Body of pancreas (tissue), 4 donors: ENCODE data around the gene GPR31.

Source experiments
- CTCF ChIP-seq, 7 experiments: fragments of 450-650 bp in 4 of 7; fragments of 200-600 bp in 3 of 7; sonication (generic) in 3 of 7; IDR thresholded peaks; one replicate each; pipeline ENCODE4 v1.5.1; 2016 to 2019; ENCODE audit warnings: antibody characterized with exemption in 7 of 7
- POLR2A ChIP-seq, 3 donors: fragments of 450-650 bp; IDR thresholded peaks; one replicate each; pipeline ENCODE4 v1.6.1; 2016; ENCODE audit warnings: antibody characterized with exemption in 3 of 3, mild to moderate bottlenecking in 2 of 3

- TF ChIP-seq CTCF (IDR thresholded peaks at IDR 0.05), result no peak
- no peak for TF ChIP-seq POLR2A (IDR thresholded peaks at IDR 0.05)
Measured at GRCh38 chr6:167108278-167108677, 49.5 kb downstream of the GPR31 start.
